T-helper 1 cell treated with Interleukin-12 subunit alpha and Interleukin-12 subunit beta and Interleukin-4 antibody, amounts not matched to agents 30 ng/mL and 1 ng/mL, for 36 hours (primary cell): ENCODE data around the gene DYRK3. TPM values are rescaled to one million over a fixed set of nuclear protein-coding genes. Genes with fewer than 3 reads are reported as not detected.

ENCODE experiments used
- intact Hi-C: fragments of 100-400 bp; cut with micrococcal nuclease; formaldehyde crosslinking; loops from one replicate; pipeline ENCODE4 v1.15.1; 2024
- total RNA-seq: library from RNA; stranded (reverse); gene quantifications from 2 replicates; pipeline ENCODE4 v1.2.3, GENCODE V29; 2022

The DYRK3 gene
- total RNA-seq, 1 donor from 2014 or later = 11.2 TPM

GRCh38 chr1:206679738-206680211 lies 44.4 kb downstream of the DYRK3 start:
- intact Hi-C loops = loop anchor here (10.0 kb wide), 1 partner anchor 1145 kb away; no protein-coding TSS in a partner anchor

- intact Hi-C loops = loop anchor here (10.0 kb wide), 1 partner anchor 1145 kb away; no protein-coding TSS in a partner anchor
These were observed 44.9 kb downstream of the DYRK3 start for GRCh38 chr1:206680279-206680678.

GRCh38 chr1:206681359-206681758 lies 46.0 kb downstream of the DYRK3 start:
- intact Hi-C loops = loop anchor here (10.0 kb wide), 1 partner anchor 1143 kb away; no protein-coding TSS in a partner anchor

GRCh38 chr1:206682111-206682510 lies 46.8 kb downstream of the DYRK3 start:
- intact Hi-C loops = loop anchor here (10.0 kb wide), 1 partner anchor 1143 kb away; no protein-coding TSS in a partner anchor

- intact Hi-C loops = loop anchor here (10.0 kb wide), 1 partner anchor 1141 kb away; no protein-coding TSS in a partner anchor
These were observed 48.0 kb downstream of the DYRK3 start for GRCh38 chr1:206683313-206683712.

- intact Hi-C loops = loop anchor here (2.0 to 10.0 kb wide), 3 partner anchors 121 to 1141 kb away; partner anchors contain the start of gene RASSF5
These were observed 48.7 kb downstream of the DYRK3 start for GRCh38 chr1:206684003-206684402.

- intact Hi-C loops = loop anchor here (2.0 to 10.0 kb wide), 4 partner anchors 122 to 1140 kb away; partner anchors contain the start of genes PFKFB2, RASSF5 and YOD1
These were observed 49.4 kb downstream of the DYRK3 start, which contains the start of gene MAPKAPK2 for GRCh38 chr1:206684478-206685333. TSS of gene MAPKAPK2 (plus strand) at chr1:206684905. CDS start at chr1:206685230, 325 bp downstream.

- intact Hi-C loops = loop anchor here (2.0 to 10.0 kb wide), 4 partner anchors 123 to 1139 kb away; partner anchors contain the start of genes PFKFB2, RASSF5 and YOD1
These were observed 50.0 kb downstream of the DYRK3 start for GRCh38 chr1:206685334-206685768.

GRCh38 chr1:206685769-206686477 lies 50.6 kb downstream of the DYRK3 start:
- intact Hi-C loops = loop anchor here (1.0 to 10.0 kb wide), 8 partner anchors 17 to 1139 kb away; partner anchors contain the start of genes DYRK3, EIF2D, PFKFB2 and RASSF5

GRCh38 chr1:206686478-206687249 lies 51.3 kb downstream of the DYRK3 start:
- intact Hi-C loops = loop anchor here (1.0 to 10.0 kb wide), 6 partner anchors 17 to 1138 kb away; partner anchors contain the start of genes DYRK3, EIF2D, PFKFB2 and YOD1

- intact Hi-C loops = loop anchor here (2.0 to 10.0 kb wide), 3 partner anchors 39 to 1137 kb away; partner anchors contain the start of genes PFKFB2 and YOD1
These were observed 52.0 kb downstream of the DYRK3 start for GRCh38 chr1:206687251-206687914.

GRCh38 chr1:206687915-206688442 lies 52.6 kb downstream of the DYRK3 start:
- intact Hi-C loops = loop anchor here (2.0 to 10.0 kb wide), 3 partner anchors 39 to 1137 kb away; partner anchors contain the start of genes PFKFB2 and YOD1

- intact Hi-C loops = no loop called here
These were observed 55.2 kb downstream of the DYRK3 start for GRCh38 chr1:206690516-206690915.

- intact Hi-C loops = no loop called here
These were observed 56.3 kb downstream of the DYRK3 start for GRCh38 chr1:206691604-206692003.

- intact Hi-C loops = no loop called here
These were observed 57.7 kb downstream of the DYRK3 start for GRCh38 chr1:206693029-206693428.

- intact Hi-C loops = no loop called here
These were observed 58.3 kb downstream of the DYRK3 start for GRCh38 chr1:206693592-206693991.

GRCh38 chr1:206694171-206695124 lies 59.1 kb downstream of the DYRK3 start:
- intact Hi-C loops = no loop called here

GRCh38 chr1:206695733-206696132 lies 60.4 kb downstream of the DYRK3 start:
- intact Hi-C loops = no loop called here
